Loucy (cell line): ENCODE data around the gene FOXP1.

Source experiments
- EZH2phosphoT487 ChIP-seq: fragments of 200-600 bp; IDR thresholded peaks from 2 replicates; pipeline ENCODE4 v1.6.1; 2018; ENCODE audit warnings: antibody characterized with exemption, mild to moderate bottlenecking, moderate library complexity, borderline replicate concordance
- TF ChIP-seq, protein P1 (sequence below): fragments of 200-600 bp; sonication (generic); conservative IDR thresholded peaks from 2 replicates; pipeline ENCODE4 v1.5.1; 2014; ENCODE audit warnings: mild to moderate bottlenecking, antibody characterized with exemption, low read length

DNA sequence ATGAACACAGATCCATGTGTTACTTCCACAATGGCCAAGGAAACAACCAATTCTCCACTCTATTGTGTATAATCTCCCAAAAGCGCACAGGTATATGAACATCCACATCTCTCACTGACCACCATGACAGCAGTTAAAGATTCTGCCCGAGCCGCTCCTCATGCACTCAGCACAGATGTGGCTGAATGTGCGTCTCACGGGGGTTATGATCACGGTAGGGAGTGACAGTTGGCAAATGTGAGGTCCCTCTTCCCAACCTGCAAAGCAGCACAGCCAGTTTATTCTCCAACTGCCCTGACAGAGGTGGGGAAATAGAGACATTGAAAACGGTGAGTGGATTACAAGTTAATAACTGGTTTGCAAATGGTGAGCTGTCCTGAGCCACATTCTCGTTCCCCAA, 17.6 kb downstream of the FOXP1 start:
- TF ChIP-seq, protein P1, sequence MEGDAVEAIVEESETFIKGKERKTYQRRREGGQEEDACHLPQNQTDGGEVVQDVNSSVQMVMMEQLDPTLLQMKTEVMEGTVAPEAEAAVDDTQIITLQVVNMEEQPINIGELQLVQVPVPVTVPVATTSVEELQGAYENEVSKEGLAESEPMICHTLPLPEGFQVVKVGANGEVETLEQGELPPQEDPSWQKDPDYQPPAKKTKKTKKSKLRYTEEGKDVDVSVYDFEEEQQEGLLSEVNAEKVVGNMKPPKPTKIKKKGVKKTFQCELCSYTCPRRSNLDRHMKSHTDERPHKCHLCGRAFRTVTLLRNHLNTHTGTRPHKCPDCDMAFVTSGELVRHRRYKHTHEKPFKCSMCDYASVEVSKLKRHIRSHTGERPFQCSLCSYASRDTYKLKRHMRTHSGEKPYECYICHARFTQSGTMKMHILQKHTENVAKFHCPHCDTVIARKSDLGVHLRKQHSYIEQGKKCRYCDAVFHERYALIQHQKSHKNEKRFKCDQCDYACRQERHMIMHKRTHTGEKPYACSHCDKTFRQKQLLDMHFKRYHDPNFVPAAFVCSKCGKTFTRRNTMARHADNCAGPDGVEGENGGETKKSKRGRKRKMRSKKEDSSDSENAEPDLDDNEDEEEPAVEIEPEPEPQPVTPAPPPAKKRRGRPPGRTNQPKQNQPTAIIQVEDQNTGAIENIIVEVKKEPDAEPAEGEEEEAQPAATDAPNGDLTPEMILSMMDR = no peak
- no peak for TF ChIP-seq EZH2phosphoT487
